ENCODE measurements around the gene MSN.

DNA sequence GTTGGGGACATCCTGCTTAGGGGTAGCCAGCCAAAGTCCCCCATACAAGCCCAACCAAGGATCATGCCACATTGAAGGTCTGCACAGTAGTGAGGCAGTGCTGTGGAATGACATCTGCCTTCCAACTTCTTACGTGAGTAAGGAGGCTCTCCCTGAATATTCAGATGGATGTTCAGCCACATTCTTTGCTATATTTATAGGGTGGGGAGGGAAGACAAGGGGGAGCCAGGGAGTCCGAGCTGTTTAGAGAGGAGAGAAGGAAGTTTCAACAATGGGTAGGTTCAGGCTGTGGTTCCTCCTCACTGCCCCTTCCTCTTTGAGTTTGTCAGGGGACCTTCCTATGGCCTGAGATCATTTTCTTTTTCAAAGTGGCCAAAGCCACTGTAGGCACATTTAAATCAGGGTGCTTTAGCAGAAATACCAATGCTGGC lies 29.8 kb downstream of the MSN start:
- TF ChIP-seq EZH2 (IDR thresholded peaks at IDR 0.05) (no peak), POLR2AphosphoS5 (IDR thresholded peaks at IDR 0.05; ENCODE audit: borderline replicate concordance, low read depth, low read length) (no peak)
